Hepatocyte (in vitro differentiated cells): ENCODE data around the gene ASB2.

ENCODE experiments used
- EZH2 ChIP-seq: fragments of 200-600 bp; sonication (generic); IDR thresholded peaks from 2 replicates; pipeline ENCODE4 v1.6.1; 2016; ENCODE audit warnings: antibody characterized with exemption, mild to moderate bottlenecking, borderline replicate concordance
- EZH2phosphoT487 ChIP-seq: fragments of 200-600 bp; sonication (generic); IDR thresholded peaks from one replicate; pipeline ENCODE4 v1.6.1; 2018; ENCODE audit warnings: antibody characterized with exemption, mild to moderate bottlenecking, low read depth, moderate library complexity; ENCODE audit not compliant: unreplicated experiment, severe bottlenecking
- TF ChIP-seq, protein P1 (sequence below): fragments of 200-600 bp; sonication (generic); IDR thresholded peaks from 2 replicates; pipeline ENCODE4 v1.5.1; 2016; ENCODE audit warnings: antibody characterized with exemption, mild to moderate bottlenecking; ENCODE audit not compliant: poor library complexity

DNA sequence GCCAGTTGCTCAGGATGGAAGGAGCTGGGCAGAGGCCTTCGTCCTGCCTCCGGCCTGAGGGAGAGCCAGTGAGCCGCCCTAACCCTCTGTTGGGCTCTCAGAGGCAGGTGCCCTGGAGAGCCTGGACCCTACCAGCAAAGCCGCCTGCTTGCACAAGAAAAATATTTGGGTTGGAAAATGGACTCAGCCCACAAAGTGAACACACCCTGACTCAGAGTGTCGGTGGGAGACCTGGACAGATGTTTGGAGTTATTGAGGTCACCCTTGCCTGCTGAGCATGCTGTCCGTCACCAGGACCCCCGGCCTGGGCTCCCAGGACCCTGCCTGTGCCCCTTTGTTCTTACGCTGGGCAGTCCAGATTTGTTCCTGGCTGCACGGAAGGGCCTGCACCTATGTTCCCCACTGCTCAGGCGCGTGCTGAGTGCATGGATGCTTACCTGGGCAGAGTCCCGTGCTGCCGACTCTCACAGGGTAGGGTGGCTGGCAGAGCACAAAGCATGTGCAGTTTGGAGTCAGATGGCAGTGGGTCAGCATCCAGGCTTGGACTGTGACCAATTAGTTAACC lies 26.8 kb downstream of the ASB2 start:
- TF ChIP-seq, protein P1, sequence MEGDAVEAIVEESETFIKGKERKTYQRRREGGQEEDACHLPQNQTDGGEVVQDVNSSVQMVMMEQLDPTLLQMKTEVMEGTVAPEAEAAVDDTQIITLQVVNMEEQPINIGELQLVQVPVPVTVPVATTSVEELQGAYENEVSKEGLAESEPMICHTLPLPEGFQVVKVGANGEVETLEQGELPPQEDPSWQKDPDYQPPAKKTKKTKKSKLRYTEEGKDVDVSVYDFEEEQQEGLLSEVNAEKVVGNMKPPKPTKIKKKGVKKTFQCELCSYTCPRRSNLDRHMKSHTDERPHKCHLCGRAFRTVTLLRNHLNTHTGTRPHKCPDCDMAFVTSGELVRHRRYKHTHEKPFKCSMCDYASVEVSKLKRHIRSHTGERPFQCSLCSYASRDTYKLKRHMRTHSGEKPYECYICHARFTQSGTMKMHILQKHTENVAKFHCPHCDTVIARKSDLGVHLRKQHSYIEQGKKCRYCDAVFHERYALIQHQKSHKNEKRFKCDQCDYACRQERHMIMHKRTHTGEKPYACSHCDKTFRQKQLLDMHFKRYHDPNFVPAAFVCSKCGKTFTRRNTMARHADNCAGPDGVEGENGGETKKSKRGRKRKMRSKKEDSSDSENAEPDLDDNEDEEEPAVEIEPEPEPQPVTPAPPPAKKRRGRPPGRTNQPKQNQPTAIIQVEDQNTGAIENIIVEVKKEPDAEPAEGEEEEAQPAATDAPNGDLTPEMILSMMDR, result no peak
- TF ChIP-seq EZH2phosphoT487 (no peak), EZH2 (no peak)
